ENCODE results near the gene ATP7A.
"Not testable (repeated sequence)": the region's sequence is repeated elsewhere in the genome, so short reads cannot be mapped to it uniquely, and the experiment has no call there.

Gene ATP7A

DNA sequence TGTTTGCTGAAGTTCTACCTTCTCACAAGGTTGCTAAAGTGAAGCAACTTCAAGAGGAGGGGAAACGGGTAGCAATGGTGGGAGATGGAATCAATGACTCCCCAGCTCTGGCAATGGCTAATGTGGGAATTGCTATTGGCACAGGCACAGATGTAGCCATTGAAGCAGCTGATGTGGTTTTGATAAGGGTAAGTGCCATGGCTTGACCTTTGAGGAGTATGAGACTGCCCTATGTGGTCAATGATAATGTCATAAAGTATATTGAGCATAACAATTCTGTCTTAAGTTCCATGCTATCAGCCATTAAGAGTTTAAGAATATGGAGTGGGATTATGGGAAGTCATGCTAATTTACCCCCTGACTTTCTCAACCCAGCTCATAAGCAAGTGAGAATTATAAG is 132.1 kb downstream of the ATP7A start:
- DNase-seq, result no peak

- no peak for DNase-seq
These were observed 135.9 kb downstream of the ATP7A start for GRCh38 chrX:78046362-78046761.

DNA sequence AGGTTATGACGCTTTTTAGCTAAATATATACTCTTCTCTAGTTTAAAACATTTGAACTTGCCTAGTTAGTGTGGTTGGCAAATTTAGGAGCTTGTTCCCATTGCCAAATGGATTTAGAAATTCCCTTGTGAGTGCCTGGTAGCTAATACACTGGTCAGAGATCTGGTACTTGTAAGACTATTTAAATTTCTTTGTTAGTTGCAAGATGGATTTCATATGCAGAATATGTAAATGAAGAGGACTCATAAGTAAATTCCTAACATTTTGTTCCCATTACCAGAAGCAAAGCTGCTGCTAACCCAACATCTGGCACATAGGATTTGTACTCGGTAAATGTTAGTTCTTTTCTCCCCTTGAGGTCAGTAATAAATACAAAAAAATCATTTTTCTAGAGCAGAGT is 137.6 kb downstream of the ATP7A start:
- DNase-seq, result no peak

DNA sequence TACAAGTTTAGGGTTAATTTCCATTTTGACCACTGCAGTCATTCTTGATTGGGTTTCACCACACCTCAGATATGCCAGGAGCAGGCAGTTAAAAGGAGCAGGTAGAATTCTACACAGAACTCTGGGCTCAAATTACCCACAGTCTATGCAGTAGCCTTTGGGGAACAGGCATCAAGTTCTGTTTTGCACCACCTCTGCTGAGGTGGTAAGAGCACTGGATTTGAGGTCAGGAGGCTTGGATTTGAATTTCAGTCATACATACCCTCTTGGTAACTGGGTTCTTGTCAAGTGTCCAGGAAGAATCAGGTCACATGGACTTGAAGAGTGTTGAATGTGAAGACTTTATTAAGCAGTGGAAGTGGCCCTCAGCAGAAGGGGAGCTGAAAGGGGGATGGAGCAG is 153.2 kb downstream of the ATP7A start:
- DNase-seq, result no peak

DNA sequence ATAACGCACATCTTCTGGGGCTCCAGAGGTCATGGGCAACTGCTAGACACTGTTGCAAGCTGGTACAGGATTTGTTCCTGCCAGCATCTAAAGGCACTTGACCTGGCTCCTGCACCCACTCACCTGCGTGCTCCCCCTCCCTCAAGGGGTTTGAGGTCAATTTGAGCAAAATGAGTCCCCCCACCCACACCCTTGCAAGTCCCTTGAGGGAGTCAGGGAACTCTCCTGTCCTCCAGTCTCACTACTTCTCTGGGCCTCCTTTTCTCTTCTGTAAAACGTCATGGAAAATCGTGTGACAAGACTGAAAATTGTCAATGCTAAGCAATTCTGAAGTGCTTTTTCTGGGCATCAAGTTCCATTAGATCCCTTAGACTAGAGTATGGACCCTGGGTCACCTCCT is 153.7 kb downstream of the ATP7A start:
- no peak for DNase-seq

GRCh38 chrX:78064698-78065601 is 154.5 kb downstream of the ATP7A start:
- DNase-seq, result not testable (repeated sequence)

DNA sequence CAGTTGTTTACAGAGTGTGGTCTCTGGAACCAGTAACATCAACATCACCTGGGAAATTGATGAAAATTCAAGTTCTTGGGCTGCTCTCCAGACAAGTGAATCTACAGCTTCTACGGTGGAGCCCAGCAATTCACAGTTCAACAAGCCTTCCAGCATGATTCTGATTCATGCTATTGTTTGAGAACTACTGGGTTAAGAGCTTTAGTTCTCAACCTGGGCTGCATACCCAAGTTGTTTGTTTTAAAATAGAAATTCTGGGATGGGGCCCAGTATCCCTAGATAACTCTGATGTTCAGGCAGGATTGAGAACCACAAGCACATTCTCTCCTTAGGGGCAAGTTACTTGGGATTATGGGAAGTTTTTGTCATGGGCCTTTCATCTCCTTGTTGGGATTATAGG is 155.6 kb downstream of the ATP7A start:
- DNase-seq, result no peak

DNA sequence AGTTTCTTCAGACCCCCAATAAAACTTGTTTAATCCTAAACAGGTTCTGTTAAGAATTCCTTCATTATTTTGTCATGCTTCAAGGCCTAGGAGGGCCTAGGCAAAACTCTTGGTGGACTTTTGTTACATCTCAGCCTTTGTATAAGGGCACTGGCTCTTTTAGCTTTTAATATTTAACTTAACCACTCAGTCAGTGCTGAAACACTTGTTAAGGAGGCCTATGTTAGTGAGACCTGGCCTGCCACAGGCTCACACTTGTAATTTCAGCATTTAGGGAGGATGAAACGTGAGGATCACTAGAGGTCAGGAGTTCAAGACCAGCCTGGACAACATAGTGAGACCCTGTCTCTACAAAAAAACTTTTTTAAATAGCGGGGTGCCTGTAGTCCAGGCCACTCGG is 160.8 kb downstream of the ATP7A start:
- DNase-seq, result no peak

DNA sequence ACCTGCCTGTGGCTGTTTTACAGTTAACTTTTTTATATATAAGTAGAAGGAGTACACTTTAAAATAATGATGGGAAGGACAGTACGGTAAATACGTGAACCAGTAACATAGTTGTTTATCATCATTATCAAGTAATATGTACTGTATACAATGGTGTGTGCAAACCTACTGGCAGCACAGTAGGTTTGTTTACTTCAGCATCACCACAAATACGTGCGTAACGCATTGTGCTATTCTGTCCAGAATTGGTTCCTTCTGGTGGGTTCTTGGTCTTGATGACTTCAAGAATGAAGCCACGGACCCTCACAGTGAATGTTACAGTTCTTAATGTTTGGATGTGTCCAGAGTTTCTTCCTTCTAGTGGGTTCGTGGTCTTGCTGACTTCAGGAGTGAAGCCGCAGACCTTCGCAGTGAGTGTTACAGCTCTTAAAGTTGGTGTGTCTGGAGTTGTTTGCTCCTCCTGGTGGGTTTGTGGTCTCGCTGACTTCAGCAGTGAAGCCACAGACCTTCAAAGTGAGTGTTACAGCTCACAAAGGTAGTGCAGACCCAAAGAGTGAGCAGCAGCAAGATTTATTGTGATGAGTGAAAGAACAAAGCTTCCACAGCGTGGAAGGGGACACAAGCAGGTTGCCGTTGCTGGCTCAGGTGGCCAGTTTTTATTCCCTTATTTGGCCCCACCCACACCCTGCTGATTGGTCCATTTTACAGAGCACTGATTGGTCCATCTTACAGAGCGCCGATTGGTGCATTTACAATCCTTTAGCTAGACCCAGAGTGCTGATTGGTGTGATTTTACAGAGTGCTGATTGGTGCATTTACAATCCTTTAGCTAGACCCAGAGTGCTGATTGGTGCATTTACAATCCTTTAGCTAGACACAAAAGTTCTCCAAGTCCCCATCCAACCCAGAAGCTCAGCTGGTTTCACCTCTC is 162.9 kb downstream of the ATP7A start:
- not testable (repeated sequence) for DNase-seq

DNA sequence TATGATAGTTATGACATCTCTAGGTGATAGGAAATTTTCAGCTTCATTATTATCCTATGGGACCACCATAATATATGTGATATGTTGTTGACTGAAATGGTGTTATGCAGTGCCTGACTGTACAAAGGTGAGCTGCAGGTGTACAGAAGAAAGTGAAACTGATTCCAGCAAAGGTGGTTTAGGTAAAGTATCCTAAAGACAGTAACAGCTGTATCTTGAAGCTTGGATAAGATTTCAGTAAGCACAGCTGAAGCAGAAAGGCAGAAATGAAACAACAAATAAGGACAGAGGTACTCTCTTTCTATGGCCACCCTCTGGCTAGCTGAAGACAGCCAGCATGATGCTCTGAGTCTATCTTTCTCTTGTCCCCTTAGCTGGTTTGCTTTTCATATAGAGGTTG is 163.6 kb downstream of the ATP7A start:
- no peak for DNase-seq

DNA sequence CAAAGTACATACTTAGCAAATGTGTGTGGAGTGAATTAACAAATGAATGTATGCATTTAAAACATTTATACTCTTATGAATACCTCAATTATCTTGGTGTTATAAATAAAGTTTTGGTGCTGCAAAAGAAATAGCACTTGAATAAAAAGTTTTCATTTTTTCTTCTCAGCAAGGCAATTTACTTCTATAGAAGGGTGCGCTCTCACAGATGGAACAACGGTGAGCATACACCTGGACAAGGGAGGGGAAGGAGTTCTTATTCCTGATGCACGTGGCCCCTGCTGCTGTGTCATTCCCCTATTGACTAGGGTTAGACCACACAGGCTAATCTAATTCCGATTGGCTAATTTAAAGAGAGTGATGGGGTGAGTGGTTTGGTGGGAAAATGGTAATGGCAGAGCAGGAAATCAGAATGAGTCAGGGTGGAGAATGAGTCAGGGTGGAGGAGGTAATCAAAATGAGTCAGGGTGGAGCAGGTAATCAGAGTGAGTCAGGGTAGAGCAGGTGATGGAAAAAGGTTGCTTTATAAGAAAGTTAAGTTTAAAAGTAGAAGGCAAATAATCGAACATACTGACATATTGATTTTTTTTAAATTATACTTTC is 165.4 kb downstream of the ATP7A start:
- DNase-seq, result no peak

DNA sequence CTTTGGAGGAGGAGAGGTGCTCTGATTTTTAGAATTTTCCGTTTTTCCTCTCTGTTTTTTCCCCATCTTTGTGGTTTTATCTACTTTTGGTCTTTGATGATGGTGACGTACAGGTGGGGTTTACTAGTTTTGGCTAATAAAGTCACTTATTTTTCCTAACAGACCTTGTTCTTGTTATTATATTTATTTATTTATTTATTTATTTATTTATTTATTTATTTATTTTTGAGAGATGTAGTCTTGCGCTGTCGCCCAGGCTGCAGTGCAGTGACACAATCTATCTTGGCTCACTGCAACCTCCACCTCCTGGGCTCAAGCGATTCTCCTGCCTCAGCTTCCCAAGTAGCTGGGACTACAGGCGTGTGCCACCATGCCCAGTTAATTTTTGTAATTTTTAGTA is 170.9 kb downstream of the ATP7A start:
- DNase-seq, result not testable (repeated sequence)

GRCh38 chrX:78092296-78092695 is 181.8 kb downstream of the ATP7A start:
- DNase-seq, result no peak

DNA sequence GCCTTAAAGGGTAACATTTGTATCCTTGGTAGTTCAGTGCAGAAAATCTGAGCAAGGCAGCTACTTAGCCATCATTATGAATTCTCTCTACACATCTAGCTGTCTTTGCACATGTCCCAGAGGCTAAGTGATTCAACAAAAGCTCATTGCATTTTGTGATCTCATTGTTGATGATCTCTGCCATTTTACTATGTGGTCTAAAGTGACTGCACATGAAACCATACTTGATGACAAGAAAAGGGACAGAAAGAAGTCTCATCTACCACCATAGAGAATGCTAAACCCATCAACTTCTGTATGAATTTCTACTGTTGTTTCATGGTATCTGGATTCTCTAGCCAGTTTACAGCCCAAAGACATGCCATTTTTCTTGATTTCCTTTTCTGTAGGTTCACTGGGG is 187.6 kb downstream of the ATP7A start:
- no peak for DNase-seq

Measured in GDM1 (cell line).